Measurements from ENCODE around the gene GOSR2.

GRCh38 chr17:46974086-46974485 is 51.1 kb downstream of the GOSR2 start:
- TF ChIP-seq CTCF (IDR thresholded peaks at IDR 0.05) (no peak), POLR2A (IDR thresholded peaks at IDR 0.05; ENCODE audit: low read depth) (no peak)
